A549 (cell line): Measurements from ENCODE around the gene SLX1A.

ENCODE experiments used
- CTCF ChIP-seq: fragments of >200 bp; sonication (Bioruptor Twin); formaldehyde crosslinking; IDR thresholded peaks from 3 replicates; pipeline ENCODE4 v1.5.1; 2016
- E2F6 ChIP-seq: IDR thresholded peaks from 2 replicates; pipeline ENCODE4 v1.6.1; 2012; ENCODE audit warnings: low read depth, borderline replicate concordance
- EHMT2 ChIP-seq: fragments of 200-600 bp; sonication (generic); IDR thresholded peaks from 2 replicates; pipeline ENCODE4 v1.6.1; 2016; ENCODE audit warnings: antibody characterized with exemption, low read depth, mild to moderate bottlenecking, moderate library complexity
- EP300 ChIP-seq, 2 experiments: fragments of >200 bp; sonication (Bioruptor Twin); formaldehyde crosslinking; IDR thresholded peaks; 2 replicates in 1 of 2; 3 replicates in 1 of 2; pipeline ENCODE4 v1.6.1; 2016 to 2017
- HOXB13 ChIP-seq: fragments of 250-450 bp; sonication (Bioruptor Pico); IDR thresholded peaks from 2 replicates; pipeline ENCODE4 v1.5.0; 2020; ENCODE audit warnings: low read depth, mild to moderate bottlenecking, moderate library complexity
- JUN ChIP-seq, 2 experiments: fragments of >200 bp; sonication (Bioruptor Twin); formaldehyde crosslinking; IDR thresholded peaks; 2 replicates in 1 of 2; 3 replicates in 1 of 2; pipeline ENCODE4 v1.6.1; 2016 to 2017
- KDM1A ChIP-seq: fragments of 200-600 bp; sonication (generic); IDR thresholded peaks from 2 replicates; pipeline ENCODE4 v1.6.1; 2016; ENCODE audit warnings: low read depth, mild to moderate bottlenecking
- MAX ChIP-seq: IDR thresholded peaks from 2 replicates; pipeline ENCODE4 v1.6.1; 2012
- POLR2A ChIP-seq: IDR thresholded peaks from 2 replicates; pipeline ENCODE4 v1.6.1; 2012; ENCODE audit warnings: mild to moderate bottlenecking, low read length
- RCOR1 ChIP-seq: fragments of 150-350 bp; IDR thresholded peaks from 2 replicates; pipeline ENCODE4 v1.6.1; 2014; ENCODE audit warnings: antibody characterized with exemption, low read length, low read depth
- REST ChIP-seq: fragments of 200-600 bp; sonication (generic); IDR thresholded peaks from 2 replicates; pipeline ENCODE4 v1.6.1; 2016; ENCODE audit warnings: antibody characterized with exemption, mild to moderate bottlenecking, moderate library complexity
- TP53 ChIP-seq: fragments of 250-450 bp; sonication (Bioruptor Pico); IDR thresholded peaks from 2 replicates; pipeline ENCODE4 v1.5.0; 2021; ENCODE audit warnings: mild to moderate bottlenecking, moderate library complexity
- USF2 ChIP-seq: fragments of 450-650 bp; IDR thresholded peaks from 2 replicates; pipeline ENCODE4 v1.6.1; 2014; ENCODE audit warnings: antibody characterized with exemption

- TF ChIP-seq HOXB13 (no peak), POLR2A (no peak), MAX (no peak), CTCF (no peak), E2F6 (no peak), EP300 (IDR thresholded peaks at IDR 0.05) (no peak), TP53 (CRISPR knock-in tag) (no peak), REST (no peak), JUN (IDR thresholded peaks at IDR 0.05) (no peak), USF2 (no peak), KDM1A (no peak), RCOR1 (no peak), EHMT2 (no peak)
These were observed 13.7 kb upstream of the SLX1A start for GRCh38 chr16:30179931-30180330.
